ENCODE measurements around the gene UBE2V1. TPM values are rescaled to one million over a fixed set of nuclear protein-coding genes. Genes with fewer than 3 reads are reported as not detected.
A peak's percentile ranks its signal among the peaks of the same experiment; 100 is the strongest.
"Not testable (repeated sequence)": the region's sequence is repeated elsewhere in the genome, so short reads cannot be mapped to it uniquely, and the experiment has no call there.

UBE2V1 gene
- total RNA-seq, 2 experiments from 2014 or later = 120 to 131 TPM

DNA sequence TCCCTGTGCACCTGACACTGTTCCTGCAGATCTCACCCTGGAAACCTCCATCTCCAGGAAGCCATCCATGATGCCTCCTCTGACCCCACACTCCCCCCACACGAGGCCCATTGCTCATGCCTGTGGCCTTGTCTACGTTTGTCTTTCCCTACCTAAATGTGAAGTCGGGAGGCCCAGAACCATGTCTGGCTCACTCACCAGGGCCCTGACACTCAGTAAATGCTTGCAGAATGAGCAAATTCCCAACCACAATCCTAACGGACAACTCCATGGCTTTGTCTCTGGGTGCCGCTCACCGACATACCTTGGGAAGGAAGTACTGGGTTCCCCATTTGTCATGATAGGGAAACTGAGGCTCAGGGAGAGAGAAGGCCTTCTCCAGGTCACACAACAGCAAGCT lies 33.3 kb upstream of the UBE2V1 start:
- H3K27ac Mint-ChIP-seq = peak overlapping the region; percentile 98
- peaks cover 62% of the 10 kb centered on the region for H3K4me1 Mint-ChIP-seq (ENCODE audit: low read depth)
- H3K27me3 Mint-ChIP-seq (ENCODE audit: low read depth) = no peaks in the 10 kb centered on the region
- H3K36me3 Mint-ChIP-seq (ENCODE audit: low read depth) = peaks cover 56% of the 10 kb centered on the region
- H3K9me3 Mint-ChIP-seq (ENCODE audit: insufficient read depth) = no peaks in the 10 kb centered on the region
- CTCF ChIA-PET = interaction anchor here (1.1 to 3.4 kb wide), 3 partner anchors 25 to 75 kb away, joined by 3 to 37 read pairs (median 5); no protein-coding TSS in a partner anchor
- no peak for DNase-seq
- no peak for ATAC-seq
- H3K4me3 Mint-ChIP-seq = peak overlapping the region; percentile 78
- POLR2A ChIA-PET = no interaction called here

- CTCF ChIA-PET = interaction anchor here (1.1 kb wide), 1 partner anchor 25 kb away, joined by 3 read pairs; no protein-coding TSS in a partner anchor
- no peaks in the 10 kb centered on the region for H3K27me3 Mint-ChIP-seq (ENCODE audit: low read depth)
- no peaks in the 10 kb centered on the region for H3K9me3 Mint-ChIP-seq (ENCODE audit: insufficient read depth)
- POLR2A ChIA-PET = interaction anchor here (0.9 kb wide), 1 partner anchor 8 kb away, joined by 3 read pairs; no protein-coding TSS in a partner anchor
- H3K27ac Mint-ChIP-seq = peak overlapping the region; percentile 98
- H3K4me3 Mint-ChIP-seq = no peak overlapping the region
- H3K36me3 Mint-ChIP-seq (ENCODE audit: low read depth) = peaks cover 54% of the 10 kb centered on the region
- no peak for DNase-seq
- peaks cover 55% of the 10 kb centered on the region for H3K4me1 Mint-ChIP-seq (ENCODE audit: low read depth)
- ATAC-seq = no peak
These were observed 32.6 kb upstream of the UBE2V1 start for GRCh38 chr20:50145566-50145965.

DNA sequence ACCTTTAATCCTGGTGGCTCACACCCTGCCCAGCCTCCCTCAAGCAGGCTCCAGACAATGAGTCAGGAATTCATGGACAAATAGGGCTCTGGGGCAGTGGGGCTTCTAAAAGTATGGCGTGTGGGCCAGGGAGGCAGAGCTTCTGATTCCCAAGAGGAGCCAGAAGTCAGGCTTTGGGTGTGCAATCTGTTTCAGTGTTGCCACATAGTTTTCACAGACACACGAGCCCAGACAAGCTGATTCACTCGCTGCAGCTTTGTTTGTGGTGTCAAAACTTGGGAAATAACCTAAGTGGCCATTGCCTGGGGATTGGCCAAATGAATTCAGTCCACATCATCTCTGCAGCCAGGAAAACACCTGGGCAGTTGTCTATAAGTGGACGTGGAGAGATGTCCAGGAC lies 31.4 kb upstream of the UBE2V1 start:
- no peak overlapping the region for H3K27ac Mint-ChIP-seq

GRCh38 chr20:50142812-50143211 lies 29.9 kb upstream of the UBE2V1 start:
- H3K36me3 Mint-ChIP-seq (ENCODE audit: low read depth) = peaks cover 53% of the 10 kb centered on the region
- H3K4me3 Mint-ChIP-seq = no peak overlapping the region
- DNase-seq = no peak
- peak overlapping the region; percentile 13 for H3K27ac Mint-ChIP-seq
- CTCF ChIA-PET = interaction anchor here (1.4 to 1.7 kb wide), 2 partner anchors 27 kb away, joined by 4 read pairs; no protein-coding TSS in a partner anchor
- ATAC-seq = no peak
- no peaks in the 10 kb centered on the region for H3K27me3 Mint-ChIP-seq (ENCODE audit: low read depth)
- POLR2A ChIA-PET = no interaction called here
- H3K9me3 Mint-ChIP-seq (ENCODE audit: insufficient read depth) = no peaks in the 10 kb centered on the region
- H3K4me1 Mint-ChIP-seq (ENCODE audit: low read depth) = peaks cover 38% of the 10 kb centered on the region

More for the DNA sequence above, 31.4 kb upstream of the UBE2V1 start:
- Mint-ChIP-seq H3K27me3 (ENCODE audit: low read depth) (no peaks in the 10 kb centered on the region), H3K36me3 (ENCODE audit: low read depth) (peaks cover 58% of the 10 kb centered on the region), H3K4me1 (ENCODE audit: low read depth) (peaks cover 51% of the 10 kb centered on the region), H3K9me3 (ENCODE audit: insufficient read depth) (no peaks in the 10 kb centered on the region), H3K4me3 (no peak overlapping the region)
- ChIA-PET CTCF (interaction anchor here (0.7 to 1.7 kb wide), 3 partner anchors 9 to 29 kb away, joined by 3 to 4 read pairs (median 4); partner anchors contain the start of gene PEDS1), POLR2A (interaction anchor here (0.9 kb wide), 1 partner anchor 8 kb away, joined by 3 read pairs; no protein-coding TSS in a partner anchor)
- no peak for ATAC-seq
- no peak for DNase-seq

DNA sequence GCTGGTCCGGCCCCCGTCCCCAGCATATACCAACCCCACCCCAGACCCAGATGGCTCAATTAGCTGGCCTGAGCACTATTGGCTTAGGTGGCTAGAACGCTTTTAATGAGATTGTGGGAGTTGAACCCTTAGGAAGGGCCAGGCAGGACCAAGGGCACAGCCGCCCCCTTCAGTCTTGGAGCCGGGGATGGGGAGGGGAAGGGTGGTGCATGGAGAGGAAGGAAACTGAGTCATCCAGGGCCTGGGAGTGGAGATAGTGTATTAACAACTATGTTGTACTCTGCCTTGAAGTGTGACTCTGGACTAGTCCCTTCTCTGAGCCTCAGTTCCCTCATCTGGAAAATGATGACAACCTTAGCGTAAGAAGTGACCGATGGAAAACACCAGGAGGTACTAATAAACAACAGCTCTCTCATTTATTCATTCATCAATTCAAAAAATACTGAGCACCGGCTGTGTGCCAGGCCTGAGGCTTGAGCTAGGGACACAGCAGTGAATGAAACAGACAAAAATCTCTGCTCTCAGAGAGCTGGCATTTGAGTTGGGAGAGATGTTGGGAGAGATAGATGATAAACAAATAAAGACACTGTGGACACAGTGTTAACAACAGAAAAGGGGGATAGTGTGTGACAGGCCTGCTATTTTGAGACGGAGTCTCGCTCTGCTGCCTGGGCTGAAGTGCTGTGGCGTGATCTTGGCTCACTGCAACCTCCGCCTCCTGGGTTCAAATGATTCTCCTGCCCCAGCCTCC lies 29.0 kb upstream of the UBE2V1 start:
- DNase-seq (no peak), ATAC-seq (no peak)
- Mint-ChIP-seq H3K4me1 (ENCODE audit: low read depth) (peaks cover 30% of the 10 kb centered on the region), H3K36me3 (ENCODE audit: low read depth) (peaks cover 47% of the 10 kb centered on the region), H3K4me3 (no peak overlapping the region), H3K27ac (no peak overlapping the region), H3K9me3 (ENCODE audit: insufficient read depth) (no peaks in the 10 kb centered on the region), H3K27me3 (ENCODE audit: low read depth) (no peaks in the 10 kb centered on the region)
- POLR2A ChIA-PET = interaction anchor here (1.0 kb wide), 1 partner anchor 58 kb away, joined by 4 read pairs; no protein-coding TSS in a partner anchor
- CTCF ChIA-PET = interaction anchor here (1.2 to 1.5 kb wide), 2 partner anchors 19 to 26 kb away, joined by 3 read pairs; no protein-coding TSS in a partner anchor

DNA sequence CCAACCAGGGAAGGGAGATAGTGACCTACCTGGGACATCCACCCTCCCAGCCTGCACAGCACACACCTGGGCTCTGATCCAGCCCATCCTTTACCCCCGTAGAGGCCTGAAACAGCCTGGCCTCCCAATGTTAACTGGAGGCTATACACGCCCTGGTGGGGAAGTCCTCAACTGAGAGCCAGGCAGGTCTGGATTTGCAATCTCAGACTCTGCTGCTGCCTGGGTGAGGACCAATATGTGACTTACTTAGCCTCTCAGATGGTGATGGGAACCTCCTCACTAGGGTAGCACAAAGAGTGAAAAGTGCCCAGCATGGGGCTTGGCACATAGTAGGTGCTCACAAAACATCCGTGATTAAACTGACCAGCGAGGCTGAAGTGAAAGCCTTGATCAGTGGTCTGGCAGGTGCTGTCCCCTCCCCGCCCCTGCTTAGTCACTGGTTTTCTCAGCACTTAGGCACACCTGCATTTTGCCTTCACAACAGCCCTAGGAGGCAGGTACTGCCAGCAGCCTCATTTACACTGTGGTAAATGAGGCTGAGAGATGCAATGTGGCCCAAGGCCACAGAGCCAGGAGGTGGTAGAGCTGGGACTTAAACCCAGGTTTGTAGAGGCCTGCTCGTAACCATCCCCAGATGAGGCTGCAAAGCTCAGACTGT lies 28.2 kb upstream of the UBE2V1 start:
- no peaks in the 10 kb centered on the region for H3K27me3 Mint-ChIP-seq (ENCODE audit: low read depth)
- POLR2A ChIA-PET = interaction anchor here (1.0 to 1.3 kb wide), 2 partner anchors 13 to 57 kb away, joined by 3 to 4 read pairs; partner anchors contain the start of gene PEDS1

DNA sequence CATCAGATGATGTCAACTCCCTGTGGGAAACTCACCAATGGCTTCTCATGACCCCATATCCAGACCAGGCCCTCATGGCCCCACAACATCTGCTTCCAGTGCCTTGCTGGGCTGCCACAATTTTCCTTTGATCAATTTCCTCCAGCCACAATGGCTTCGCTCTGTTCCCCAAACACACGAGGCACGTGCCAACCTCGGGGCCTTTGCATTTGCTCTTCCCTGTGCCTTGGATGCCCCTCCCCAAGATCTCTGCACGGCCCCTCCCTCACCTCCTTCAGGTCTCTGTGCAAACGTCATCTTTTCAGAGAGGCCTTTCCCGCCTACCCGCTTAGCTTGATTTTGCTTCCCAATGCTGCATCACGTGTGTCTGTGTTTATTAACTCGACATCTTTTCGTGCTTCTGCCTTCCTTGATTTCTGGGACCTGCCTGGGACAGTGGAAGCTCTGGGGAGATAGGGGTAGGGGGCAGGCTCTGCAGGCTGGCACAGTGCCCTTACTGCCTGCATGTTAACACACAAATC lies 27.4 kb upstream of the UBE2V1 start:
- H3K27me3 Mint-ChIP-seq (ENCODE audit: low read depth) = no peaks in the 10 kb centered on the region
- peaks cover 16% of the 10 kb centered on the region for H3K4me1 Mint-ChIP-seq (ENCODE audit: low read depth)
- H3K9me3 Mint-ChIP-seq (ENCODE audit: insufficient read depth) = no peaks in the 10 kb centered on the region
- no peak for ATAC-seq
- CTCF ChIA-PET = interaction anchor here (1.0 to 1.9 kb wide), 6 partner anchors 12 to 69 kb away, joined by 3 to 7 read pairs (median 3); no protein-coding TSS in a partner anchor
- peaks cover 41% of the 10 kb centered on the region for H3K36me3 Mint-ChIP-seq (ENCODE audit: low read depth)
- DNase-seq = no peak
- H3K4me3 Mint-ChIP-seq = no peak overlapping the region
- POLR2A ChIA-PET = interaction anchor here (1.3 kb wide), 1 partner anchor 13 kb away, joined by 3 read pairs; the partner anchor contains the start of gene PEDS1
- no peak overlapping the region for H3K27ac Mint-ChIP-seq

More for the DNA sequence above, 28.2 kb upstream of the UBE2V1 start:
- ATAC-seq (no peak), DNase-seq (no peak)
- H3K4me3 Mint-ChIP-seq = no peak overlapping the region
- H3K36me3 Mint-ChIP-seq (ENCODE audit: low read depth) = peaks cover 40% of the 10 kb centered on the region
- no peaks in the 10 kb centered on the region for H3K9me3 Mint-ChIP-seq (ENCODE audit: insufficient read depth)
- peaks cover 21% of the 10 kb centered on the region for H3K4me1 Mint-ChIP-seq (ENCODE audit: low read depth)
- no peak overlapping the region for H3K27ac Mint-ChIP-seq
- CTCF ChIA-PET = interaction anchor here (1.2 to 1.9 kb wide), 3 partner anchors 18 to 28 kb away, joined by 3 to 4 read pairs (median 3); no protein-coding TSS in a partner anchor

DNA sequence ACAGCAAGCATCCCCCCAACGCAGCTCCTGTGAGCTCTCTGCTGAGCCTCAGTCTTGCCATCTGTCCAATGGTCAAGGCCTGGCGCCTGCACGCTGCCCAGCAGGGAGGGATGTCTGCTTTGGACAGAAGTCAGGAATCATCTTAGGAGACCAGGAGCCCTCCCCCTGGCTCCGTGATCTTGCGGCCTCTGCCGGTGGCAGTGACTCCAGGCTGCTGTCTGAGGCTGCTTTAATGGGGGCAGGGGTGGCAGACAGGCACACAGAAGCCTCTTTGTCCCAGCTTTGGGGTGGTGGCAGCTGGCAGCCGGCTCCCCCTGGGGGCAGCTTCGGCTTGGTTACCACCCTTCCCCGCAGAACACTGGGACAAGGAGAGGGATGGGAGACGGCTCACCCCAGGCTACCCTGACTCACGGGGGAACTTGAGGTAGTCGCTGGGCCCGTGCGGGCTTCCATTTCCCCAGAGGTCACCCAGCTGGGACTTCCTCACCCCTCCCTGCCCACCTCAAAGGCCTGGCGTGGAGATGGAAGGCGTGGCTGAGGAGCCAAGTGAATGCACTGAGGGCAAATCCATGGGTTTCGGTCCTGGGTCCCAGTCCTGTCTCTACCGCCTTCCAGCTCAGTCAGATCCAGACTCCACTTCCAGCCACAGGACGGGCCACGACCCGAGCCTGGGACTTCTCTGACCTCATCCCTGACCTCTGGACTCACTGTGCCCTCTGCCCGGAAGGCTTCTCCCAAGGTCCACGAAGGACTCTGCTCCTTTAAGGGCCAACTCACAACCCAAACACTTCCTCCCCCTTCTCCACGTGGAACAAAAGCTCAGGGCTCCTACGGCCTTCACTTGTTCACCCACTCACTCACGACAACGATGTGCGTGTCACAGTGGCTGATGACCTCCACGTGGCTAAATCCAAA lies 25.8 kb upstream of the UBE2V1 start:
- Mint-ChIP-seq H3K4me1 (ENCODE audit: low read depth) (peaks cover 16% of the 10 kb centered on the region), H3K9me3 (ENCODE audit: insufficient read depth) (no peaks in the 10 kb centered on the region), H3K4me3 (no peak overlapping the region), H3K27ac (no peak overlapping the region), H3K36me3 (ENCODE audit: low read depth) (peaks cover 42% of the 10 kb centered on the region), H3K27me3 (ENCODE audit: low read depth) (no peaks in the 10 kb centered on the region)
- ChIA-PET POLR2A (no interaction called here), CTCF (interaction anchor here (1.3 to 1.6 kb wide), 4 partner anchors 14 to 67 kb away, joined by 3 to 7 read pairs (median 4); no protein-coding TSS in a partner anchor)
- no peak for DNase-seq
- ATAC-seq = no peak

GRCh38 chr20:50138120-50138478 lies 25.1 kb upstream of the UBE2V1 start:
- Mint-ChIP-seq H3K9me3 (ENCODE audit: insufficient read depth) (no peaks in the 10 kb centered on the region), H3K36me3 (ENCODE audit: low read depth) (peaks cover 41% of the 10 kb centered on the region), H3K27me3 (ENCODE audit: low read depth) (no peaks in the 10 kb centered on the region), H3K4me3 (no peak overlapping the region), H3K4me1 (ENCODE audit: low read depth) (peaks cover 12% of the 10 kb centered on the region), H3K27ac (no peak overlapping the region)
- ChIA-PET CTCF (interaction anchor here (1.4 kb wide), 1 partner anchor 17 kb away, joined by 4 read pairs; no protein-coding TSS in a partner anchor), POLR2A (no interaction called here)
- ATAC-seq (no peak), DNase-seq (no peak)

DNA sequence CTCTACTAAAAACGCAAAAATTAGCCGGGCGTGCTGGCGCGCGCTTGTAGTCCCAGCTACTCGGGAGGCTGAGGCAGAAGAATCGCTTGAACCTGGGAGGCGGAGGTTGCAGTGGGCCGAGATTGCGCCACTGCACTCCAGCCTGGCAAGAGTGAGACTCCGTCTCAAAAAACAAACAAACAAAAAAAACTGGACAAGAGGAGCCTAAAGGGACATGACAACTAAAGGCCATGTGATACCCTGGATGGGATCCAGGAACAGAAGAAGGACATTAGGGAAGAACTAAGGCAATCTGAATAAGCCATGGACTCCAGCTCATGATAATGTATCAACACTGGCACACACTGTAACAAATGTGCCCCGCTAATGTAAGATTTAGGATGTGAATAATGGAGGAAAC lies 24.8 kb upstream of the UBE2V1 start:
- not testable (repeated sequence) for ATAC-seq

More for the DNA sequence above, 24.8 kb upstream of the UBE2V1 start:
- H3K4me3 Mint-ChIP-seq; H3K9me3 Mint-ChIP-seq (ENCODE audit: insufficient read depth); H3K27ac Mint-ChIP-seq; POLR2A ChIA-PET; H3K4me1 Mint-ChIP-seq (ENCODE audit: low read depth); H3K27me3 Mint-ChIP-seq (ENCODE audit: low read depth); DNase-seq: not testable (repeated sequence)
- CTCF ChIA-PET = interaction anchor here (1.4 kb wide), 1 partner anchor 17 kb away, joined by 4 read pairs; no protein-coding TSS in a partner anchor
- H3K36me3 Mint-ChIP-seq (ENCODE audit: low read depth) = peaks cover 37% of the 10 kb centered on the region

Data from activated CD8-positive, alpha-beta T cell treated with anti-CD3 and anti-CD28 coated beads, Interleukin-2, amount 10 ng/mL, durations not matched to agents 7 days and 5 days (primary cell).